H1 (cell line): ENCODE measurements around the gene ALG9. TPM values are rescaled to one million over a fixed set of nuclear protein-coding genes. Genes with fewer than 3 reads are reported as not detected.

ENCODE experiments used
- CTCF ChIA-PET: fragments of 300-600 bp; sonication (Branson Sonifier 250); formaldehyde crosslinking; loops from one replicate; lab custom pipeline; 2021; ENCODE audit not compliant: partially characterized antibody; lab: Charles Lee
- POLR2A ChIA-PET: fragments of 300-600 bp; sonication (Branson Sonifier 250); formaldehyde crosslinking; loops from one replicate; lab custom pipeline; 2021; ENCODE audit warnings: inconsistent platforms; ENCODE audit not compliant: partially characterized antibody; lab: Charles Lee
- DNase-seq, 2 experiments: peaks; one replicate each; pipeline versions ENCODE4 v3.0.0 to v3.0.0-alpha.2; 2010 to 2022; ENCODE audit warnings: low spot score in 2 of 2, low read depth in 1 of 2, mixed read lengths in 1 of 2
- FAIRE-seq: peaks from 2 replicates; lab custom pipeline; 2011; peaks lifted over from hg19 to GRCh38; lab: Jason Lieb, UNC
- H2AFZ ChIP-seq: 2 replicates; pipeline ENCODE4 v1.8.1; 2012; ENCODE audit warnings: low read length, inconsistent platforms
- H2AK5ac ChIP-seq: 2 replicates; pipeline ENCODE4 v1.6.1; 2013; ENCODE audit warnings: low read depth, low read length
- H2BK120ac ChIP-seq: replicated peaks from 2 replicates; pipeline ENCODE3; 2013; ENCODE audit warnings: low read depth, low read length, inconsistent platforms
- H2BK12ac ChIP-seq: 2 replicates; pipeline ENCODE4 v1.6.1; 2013; ENCODE audit warnings: low read depth, low read length
- H2BK15ac ChIP-seq: 2 replicates; pipeline ENCODE4 v1.6.1; 2013; ENCODE audit warnings: low read length
- H2BK20ac ChIP-seq: 2 replicates; pipeline ENCODE4 v1.6.1; 2013; ENCODE audit warnings: low read length
- H2BK5ac ChIP-seq: 2 replicates; pipeline ENCODE4 v1.6.1; 2013; ENCODE audit warnings: low read depth, low read length
- H3K14ac ChIP-seq: 2 replicates; pipeline ENCODE4 v1.6.1; 2013; ENCODE audit warnings: inconsistent platforms; ENCODE audit not compliant: insufficient read length
- H3K18ac ChIP-seq: 2 replicates; pipeline ENCODE4 v1.6.1; 2013; ENCODE audit warnings: low read length; ENCODE audit errors: extremely low read depth
- H3K23ac ChIP-seq: 2 replicates; pipeline ENCODE4 v1.6.1; 2013; ENCODE audit warnings: inconsistent platforms; ENCODE audit not compliant: insufficient read length
- H3K23me2 ChIP-seq: 2 replicates; pipeline ENCODE4 v1.6.1; 2013; ENCODE audit warnings: low read depth, low read length
- H3K27ac ChIP-seq: 2 replicates; pipeline ENCODE4 v1.6.1; 2011; ENCODE audit warnings: low read depth, low read length, inconsistent platforms
- H3K27me3 ChIP-seq, 4 experiments: replicated peaks in 1 of 4; 1 replicate in 1 of 4; 2 replicates in 3 of 4; pipeline versions ENCODE4 v1.6.1 to v1.8.1; 2011 to 2013; ENCODE audit warnings: low read length in 3 of 4, mild to moderate bottlenecking in 3 of 4, inconsistent platforms in 2 of 4, mixed read lengths in 2 of 4, moderate library complexity in 1 of 4; ENCODE audit not compliant: control insufficient read depth in 3 of 4, insufficient read depth in 3 of 4; ENCODE audit errors: extremely low read depth in 1 of 4
- H3K36me3 ChIP-seq, 4 experiments: 2 replicates each; pipeline versions ENCODE4 v1.6.1 to v1.8.1; 2011 to 2013; ENCODE audit warnings: mild to moderate bottlenecking in 4 of 4, low read length in 3 of 4, moderate library complexity in 2 of 4, control low read depth in 1 of 4, inconsistent platforms in 1 of 4; ENCODE audit not compliant: insufficient read depth in 4 of 4, control insufficient read depth in 2 of 4
- H3K4ac ChIP-seq: replicated peaks from 2 replicates; pipeline ENCODE3; 2013; ENCODE audit warnings: low read length, low read depth, mixed read lengths, inconsistent platforms; ENCODE audit not compliant: insufficient read length
- H3K4me1 ChIP-seq, 4 experiments: replicated peaks in 1 of 4; 1 replicate in 1 of 4; 2 replicates in 3 of 4; pipeline versions ENCODE4 v1.6.1 to v1.8.1; 2011 to 2013; ENCODE audit warnings: low read length in 3 of 4, inconsistent platforms in 2 of 4, mixed read lengths in 1 of 4; ENCODE audit not compliant: insufficient read depth in 4 of 4, control insufficient read depth in 3 of 4
- H3K4me2 ChIP-seq, 2 experiments: 2 replicates each; pipeline versions ENCODE4 v1.6.1 to v1.8.1; 2011 to 2013; ENCODE audit warnings: low read depth in 2 of 2, low read length in 2 of 2, control low read depth in 1 of 2, inconsistent platforms in 1 of 2, mild to moderate bottlenecking in 1 of 2; ENCODE audit not compliant: insufficient read depth in 1 of 2
- H3K4me3 ChIP-seq, 4 experiments: fragments of 200-600, 300-600 bp in 1 of 4; sonication (generic), shearing (Covaris generic), sonication (Bioruptor Twin) in 1 of 4; 2 replicates each; pipeline versions ENCODE4 v1.5.1 to v1.8.1; 2011 to 2016; ENCODE audit warnings: low read length in 4 of 4, low read depth in 3 of 4, control low read depth in 2 of 4, inconsistent platforms in 2 of 4, mild to moderate bottlenecking in 2 of 4, mixed read lengths in 1 of 4, moderate library complexity in 1 of 4; ENCODE audit not compliant: insufficient read depth in 2 of 4; ENCODE audit errors: extremely low read depth in 1 of 4
- H3K56ac ChIP-seq: replicated peaks from 2 replicates; pipeline ENCODE3; 2013; ENCODE audit warnings: low read depth, mild to moderate bottlenecking, mixed read lengths, low read length, inconsistent platforms; ENCODE audit not compliant: insufficient read length
- H3K79me1 ChIP-seq: 2 replicates; pipeline ENCODE4 v1.6.1; 2013; ENCODE audit warnings: low read depth, low read length, control low read depth
- H3K79me2 ChIP-seq, 2 experiments: 2 replicates each; pipeline versions ENCODE4 v1.6.1 to v1.8.1; 2012 to 2013; ENCODE audit warnings: low read length in 2 of 2, mild to moderate bottlenecking in 2 of 2, inconsistent platforms in 1 of 2; ENCODE audit not compliant: insufficient read depth in 2 of 2, control insufficient read depth in 1 of 2
- H3K9ac ChIP-seq, 4 experiments: replicated peaks in 1 of 4; 1 replicate in 1 of 4; 2 replicates in 3 of 4; pipeline versions ENCODE4 v1.6.1 to v1.8.1; 2011 to 2013; ENCODE audit warnings: low read depth in 3 of 4, low read length in 3 of 4, control low read depth in 2 of 4, mild to moderate bottlenecking in 2 of 4, moderate library complexity in 2 of 4, inconsistent platforms in 1 of 4; ENCODE audit errors: extremely low read depth in 1 of 4
- H3K9me3 ChIP-seq, 2 experiments: 2 replicates each; pipeline versions ENCODE4 v1.6.1 to v1.8.1; 2012 to 2013; ENCODE audit warnings: mild to moderate bottlenecking in 2 of 2, moderate library complexity in 2 of 2, control low read depth in 1 of 2, inconsistent platforms in 1 of 2, low read depth in 1 of 2, low read length in 1 of 2, mixed read lengths in 1 of 2; ENCODE audit not compliant: insufficient read depth in 2 of 2
- H4K20me1 ChIP-seq, 2 experiments: replicated peaks in 1 of 2; 2 replicates each; pipeline versions ENCODE3 to v1.8.1; 2011 to 2013; ENCODE audit warnings: inconsistent platforms in 2 of 2, low read length in 2 of 2, mild to moderate bottlenecking in 1 of 2; ENCODE audit not compliant: insufficient read depth in 2 of 2, control insufficient read depth in 1 of 2
- H4K5ac ChIP-seq: 2 replicates; pipeline ENCODE4 v1.6.1; 2013; ENCODE audit warnings: low read length, low read depth, mixed read lengths, inconsistent platforms; ENCODE audit not compliant: insufficient read length
- H4K8ac ChIP-seq: 2 replicates; pipeline ENCODE4 v1.8.0; 2013; ENCODE audit warnings: mild to moderate bottlenecking, moderate library complexity, low read length, inconsistent platforms; ENCODE audit not compliant: insufficient read depth; ENCODE audit errors: extremely low read depth
- H4K91ac ChIP-seq: replicated peaks from 2 replicates; pipeline ENCODE3; 2013; ENCODE audit warnings: low read length, mixed read lengths, inconsistent platforms; ENCODE audit not compliant: insufficient read length
- BACH1 ChIP-seq: IDR thresholded peaks from 2 replicates; pipeline ENCODE4 v1.6.1; 2012; ENCODE audit warnings: low read length, improper control_type of control experiment
- BCL11A ChIP-seq, 2 experiments: IDR thresholded peaks; one replicate each; pipeline ENCODE4 v1.6.1; 2011; ENCODE audit warnings: low read depth in 2 of 2, low read length in 2 of 2, mild to moderate bottlenecking in 2 of 2
- CBX8 ChIP-seq: fragments of 300-800, 300-1000 bp; sonication (generic); IDR thresholded peaks from 2 replicates; pipeline ENCODE4 v1.7.1; 2016; ENCODE audit warnings: low read depth, low read length, borderline replicate concordance
- GABPA ChIP-seq: IDR thresholded peaks from 2 replicates; pipeline ENCODE4 v1.6.1; 2011; ENCODE audit warnings: mild to moderate bottlenecking, low read length, moderate library complexity, borderline replicate concordance; ENCODE audit not compliant: insufficient read depth
- JUN ChIP-seq: IDR thresholded peaks from 2 replicates; pipeline ENCODE4 v1.6.1; 2011; ENCODE audit warnings: low read depth, mild to moderate bottlenecking, improper control_type of control experiment, low read length
- RBBP5 ChIP-seq: IDR thresholded peaks from 2 replicates; pipeline ENCODE4 v1.7.1; 2012; ENCODE audit warnings: low read depth, mild to moderate bottlenecking, inconsistent platforms, low read length, moderate library complexity, borderline replicate concordance
- RFX5 ChIP-seq: IDR thresholded peaks from 2 replicates; pipeline ENCODE4 v1.6.1; 2011; ENCODE audit warnings: low read depth, low read length, improper control_type of control experiment, borderline replicate concordance
- RXRA ChIP-seq: IDR thresholded peaks from 2 replicates; pipeline ENCODE4 v1.6.1; 2011; ENCODE audit warnings: low read depth, mild to moderate bottlenecking, low read length, moderate library complexity; ENCODE audit not compliant: insufficient read depth
- SP4 ChIP-seq: IDR thresholded peaks from 2 replicates; pipeline ENCODE4 v1.6.1; 2012; ENCODE audit warnings: low read length, inconsistent platforms
- TAF1 ChIP-seq: IDR thresholded peaks from 2 replicates; pipeline ENCODE4 v1.6.1; 2011; ENCODE audit warnings: mild to moderate bottlenecking, low read depth, low read length
- TEAD4 ChIP-seq: IDR thresholded peaks from 2 replicates; pipeline ENCODE4 v1.6.1; 2012; ENCODE audit warnings: low read depth, low read length, inconsistent platforms, mixed read lengths
- WGBS, 2 experiments: shearing (Covaris generic) in 1 of 2; methylation state at CpG; one replicate each; pipeline versions ENCODE4 v1.1.6 to v1.1.7; 2013 to 2015; ENCODE audit warnings: low lambda C conversion rate in 2 of 2, mixed read lengths in 2 of 2, inconsistent platforms in 1 of 2, low coverage in 1 of 2, missing lambda C conversion rate in 1 of 2; ENCODE audit not compliant: insufficient replicate concordance in 2 of 2, insufficient coverage in 1 of 2, insufficient read length in 1 of 2; ENCODE audit errors: extremely low coverage in 1 of 2, missing lambda C conversion rate in 1 of 2; 5-methylcytosine and 5-hydroxymethylcytosine counted together
- polyA plus RNA-seq, 7 experiments: library from polyadenylated mRNA; depleted of rRNA in 3 of 7; stranded (reverse) in 5 of 7; unstranded in 2 of 7; fragments of >200 nt in 5 of 7; fragments of 200-250 nt in 2 of 7; gene quantifications; 1 replicate in 5 of 7; 2 replicates in 1 of 7; 4 replicates in 1 of 7; pipeline versions ENCODE4 v1.2.1 to v1.2.3, GENCODE V29; 2011 to 2013; ENCODE audit warnings: missing spikeins in 2 of 7, mixed read lengths in 2 of 7
- total RNA-seq: library from RNA; stranded (reverse); fragmentation: NEBNext Ultra II Directional; extraction: Animal tissue kit (Norgen Biotek cat#: 25700); gene quantifications from 2 replicates; pipeline ENCODE4 v1.2.1, GENCODE V29; 2021
- TF ChIP-seq, protein P1 (sequence below): IDR thresholded peaks from 2 replicates; pipeline ENCODE4 v1.6.1; 2012; ENCODE audit warnings: inconsistent platforms

Gene ALG9
- total and polyA plus RNA-seq, 2 of the 8 experiments (the other 6 are each of a cell fraction or from before 2014, with no cell fraction given), result 23.5 to 24.5 TPM

DNA sequence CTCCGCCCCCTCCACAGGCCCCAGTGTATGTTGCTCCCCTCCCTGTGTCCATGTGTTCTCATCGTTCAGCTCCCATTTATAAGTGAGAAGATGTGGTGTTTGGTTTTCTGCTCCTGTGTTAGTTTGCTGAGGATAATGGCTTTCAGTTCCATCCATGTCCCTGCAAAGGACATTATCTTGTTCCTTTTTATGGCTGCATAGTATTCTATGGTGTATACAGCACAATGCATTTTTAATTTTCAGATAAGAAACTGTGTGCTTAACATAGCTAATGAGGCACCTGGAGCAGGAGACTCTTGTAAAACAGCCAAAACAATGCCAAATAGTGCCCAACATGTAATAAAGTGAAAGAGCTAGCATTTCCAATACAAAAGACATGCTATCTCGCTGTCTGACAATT lies 21.8 kb downstream of the ALG9 start:
- no peaks in the 10 kb centered on the region; a peak in 1 of 7 replicates for H3K4me1 ChIP-seq
- ChIA-PET POLR2A (no interaction called here), CTCF (interaction anchor here (1.0 to 2.1 kb wide), 4 partner anchors 10 to 248 kb away, joined by 3 to 5 read pairs (median 3); no protein-coding TSS in a partner anchor)
- TF ChIP-seq GABPA, result no peak
- no peak for TF ChIP-seq CBX8
- TF ChIP-seq TAF1, result no peak
- TF ChIP-seq SP4, result no peak
- TF ChIP-seq TEAD4, result no peak
- no peak for TF ChIP-seq BACH1
- TF ChIP-seq BCL11A (IDR thresholded peaks at IDR 0.05; ENCODE audit: low read depth in 2 of 2, low read length in 2 of 2), result no peak
- no peak for TF ChIP-seq RBBP5
- no peak for TF ChIP-seq RFX5
- TF ChIP-seq RXRA, result no peak
- no peak for TF ChIP-seq JUN
- TF ChIP-seq, protein P1, sequence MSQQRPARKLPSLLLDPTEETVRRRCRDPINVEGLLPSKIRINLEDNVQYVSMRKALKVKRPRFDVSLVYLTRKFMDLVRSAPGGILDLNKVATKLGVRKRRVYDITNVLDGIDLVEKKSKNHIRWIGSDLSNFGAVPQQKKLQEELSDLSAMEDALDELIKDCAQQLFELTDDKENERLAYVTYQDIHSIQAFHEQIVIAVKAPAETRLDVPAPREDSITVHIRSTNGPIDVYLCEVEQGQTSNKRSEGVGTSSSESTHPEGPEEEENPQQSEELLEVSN, result no peak
- H3K4ac ChIP-seq, result no peak overlapping the region
- no peak overlapping the region for H3K27ac ChIP-seq
- H2BK20ac ChIP-seq, result no peak overlapping the region
- H4K8ac ChIP-seq, result no peak overlapping the region
- H4K5ac ChIP-seq, result no peak overlapping the region
- H3K4me3 ChIP-seq, result no peak overlapping the region
- H4K91ac ChIP-seq, result no peak overlapping the region
- H3K36me3 ChIP-seq, result peaks cover 0 to under 1% (median 0%) of the 10 kb centered on the region in 4 experiments; a peak in 1 of 8 replicates
- no peak overlapping the region for H2AK5ac ChIP-seq
- H2BK120ac ChIP-seq, result no peak overlapping the region
- H3K9ac ChIP-seq, result no peak overlapping the region
- no peak overlapping the region for H3K18ac ChIP-seq
- H2BK15ac ChIP-seq, result no peak overlapping the region
- H3K56ac ChIP-seq, result no peak overlapping the region
- 87% methylated on average over 2 of the region's 3 CpGs; no CpG with 5 or more reads in 1 of the 2 experiments for WGBS, 2 experiments
- no peak overlapping the region for H2BK12ac ChIP-seq
- H3K79me2 ChIP-seq, result no peaks in the 10 kb centered on the region
- H3K4me2 ChIP-seq, result no peak overlapping the region
- FAIRE-seq (no peak), DNase-seq (no peak)
- H3K9me3 ChIP-seq, result no peaks in the 10 kb centered on the region
- H2AFZ ChIP-seq, result no peak overlapping the region
- no peaks in the 10 kb centered on the region for H3K27me3 ChIP-seq
- no peaks in the 10 kb centered on the region for H3K23me2 ChIP-seq
- H2BK5ac ChIP-seq, result no peak overlapping the region
- no peaks in the 10 kb centered on the region for H4K20me1 ChIP-seq
- H3K14ac ChIP-seq, result no peak overlapping the region
- H3K79me1 ChIP-seq, result no peaks in the 10 kb centered on the region
- H3K23ac ChIP-seq, result no peak overlapping the region
